Stimulated activated naive CD4-positive, alpha-beta T cell (primary cell): Measurements from ENCODE around the gene ALG9.
A peak's percentile ranks its signal among the peaks of the same experiment; 100 is the strongest.

Experiments
- DNase-seq, 6 experiments: peaks; one replicate each; lab custom pipeline; 2025; lab: John Stamatoyannopoulos, UW

The ALG9 gene

GRCh38 chr11:111879637-111879960 is 8.2 kb upstream of the ALG9 start:
- no peak for DNase-seq

GRCh38 chr11:111878849-111879636 is 7.7 kb upstream of the ALG9 start, which contains the start of the genes CFAP68 and FDXACB1:
CFAP68 (plus strand) TSS chr11:111879541; CDS start chr11:111879561, 20 bp downstream.
FDXACB1 (minus strand) TSS chr11:111879165; CDS start chr11:111879132, 33 bp downstream.
- DNase-seq, result peak; percentile 94 to 100 (median 98)

GRCh38 chr11:111878385-111878848 is 7.0 kb upstream of the ALG9 start:
- DNase-seq, result no peak

- DNase-seq, result no peak
Observed at GRCh38 chr11:111871693-111872161, 346 bp upstream of the ALG9 start.

GRCh38 chr11:111870522-111870885 is 877 bp downstream of the ALG9 start:
- no peak for DNase-seq

- DNase-seq, result no peak
Observed at GRCh38 chr11:111870113-111870512, 1.3 kb downstream of the ALG9 start.

- no peak for DNase-seq
Observed at GRCh38 chr11:111860257-111860656, 11.1 kb downstream of the ALG9 start.

GRCh38 chr11:111855506-111855905 is 15.9 kb downstream of the ALG9 start:
- DNase-seq, result no peak

- no peak for DNase-seq
Observed at GRCh38 chr11:111852103-111852502, 19.3 kb downstream of the ALG9 start.

GRCh38 chr11:111851636-111852035 is 19.7 kb downstream of the ALG9 start:
- no peak for DNase-seq

- DNase-seq, result no peak
Observed at GRCh38 chr11:111851067-111851466, 20.3 kb downstream of the ALG9 start.

- no peak for DNase-seq
Observed at GRCh38 chr11:111849631-111850030, 21.8 kb downstream of the ALG9 start.

GRCh38 chr11:111846636-111847035 is 24.7 kb downstream of the ALG9 start:
- no peak for DNase-seq

- no peak for DNase-seq
Observed at GRCh38 chr11:111846063-111846462, 25.3 kb downstream of the ALG9 start.

- DNase-seq, result no peak
Observed at GRCh38 chr11:111845276-111846028, 25.9 kb downstream of the ALG9 start.

GRCh38 chr11:111843661-111844060 is 27.7 kb downstream of the ALG9 start:
- no peak for DNase-seq

- peak; percentile 41 to 81 (median 76) for DNase-seq
Observed at GRCh38 chr11:111841370-111842053, 29.9 kb downstream of the ALG9 start.

- no peak for DNase-seq
Observed at GRCh38 chr11:111840143-111840542, 31.2 kb downstream of the ALG9 start.

GRCh38 chr11:111838054-111838453 is 33.3 kb downstream of the ALG9 start:
- no peak for DNase-seq

- no peak for DNase-seq
Observed at GRCh38 chr11:111837366-111837891, 34.0 kb downstream of the ALG9 start.

- no peak for DNase-seq
Observed at GRCh38 chr11:111836721-111837120, 34.7 kb downstream of the ALG9 start.

GRCh38 chr11:111836162-111836561 is 35.2 kb downstream of the ALG9 start:
- no peak for DNase-seq
